ENCODE results near the gene AEBP1. TPM values are rescaled to one million over a fixed set of nuclear protein-coding genes. Genes with fewer than 3 reads are reported as not detected.

Gene AEBP1
- 228 TPM for polyA plus RNA-seq (2013, experiment 1 of 2; ENCODE audit: insufficient read length)
- polyA plus RNA-seq (2013, experiment 2 of 2; ENCODE audit: insufficient read length) = 224 TPM

- DNase-seq = peak; percentile 36
These were observed at the start of gene AEBP1 for GRCh38 chr7:44103923-44104859. AEBP1 (plus strand) TSS chr7:44104345; CDS start chr7:44104666, 321 bp downstream.

GRCh38 chr7:44056681-44057080 lies 47.5 kb upstream of the AEBP1 start:
- no peak for DNase-seq

DNA sequence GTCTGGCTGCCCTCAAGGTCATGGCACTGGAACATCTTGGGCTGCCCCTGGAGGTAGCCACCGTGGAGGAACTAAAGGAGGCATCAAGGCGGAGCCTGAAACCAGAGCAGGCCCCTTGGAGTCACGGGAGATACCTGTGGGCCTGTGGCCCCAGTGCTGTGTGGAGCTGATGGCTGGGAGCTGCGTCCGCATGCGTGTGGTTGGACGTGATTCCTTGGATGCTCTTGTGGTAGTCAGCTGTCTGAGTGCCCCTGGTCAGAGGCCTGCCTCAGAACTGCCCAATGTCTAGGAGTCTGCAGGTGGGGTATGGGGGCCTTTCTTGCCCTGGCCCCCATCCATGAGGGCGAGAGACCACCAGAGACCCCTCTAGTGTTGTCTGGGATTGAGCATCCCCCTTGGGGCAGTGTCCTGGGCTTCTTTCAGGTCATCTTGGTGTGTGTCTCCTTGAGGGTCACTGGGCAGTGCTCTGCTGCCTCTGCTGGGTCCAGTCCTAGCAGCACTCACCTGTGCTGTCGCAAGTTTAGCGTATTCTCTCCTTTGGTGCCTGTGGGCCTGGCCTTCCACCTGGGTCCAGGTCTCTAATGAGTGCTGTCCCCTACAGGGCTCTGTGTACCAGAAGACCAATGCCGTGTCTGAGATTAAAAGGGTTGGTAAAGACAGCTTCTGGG lies 46.8 kb upstream of the AEBP1 start:
- no peak for DNase-seq

GRCh38 chr7:44057849-44058758 lies 46.0 kb upstream of the AEBP1 start:
- no peak for DNase-seq

- no peak for DNase-seq
These were observed 45.4 kb upstream of the AEBP1 start for GRCh38 chr7:44058759-44059218.

DNA sequence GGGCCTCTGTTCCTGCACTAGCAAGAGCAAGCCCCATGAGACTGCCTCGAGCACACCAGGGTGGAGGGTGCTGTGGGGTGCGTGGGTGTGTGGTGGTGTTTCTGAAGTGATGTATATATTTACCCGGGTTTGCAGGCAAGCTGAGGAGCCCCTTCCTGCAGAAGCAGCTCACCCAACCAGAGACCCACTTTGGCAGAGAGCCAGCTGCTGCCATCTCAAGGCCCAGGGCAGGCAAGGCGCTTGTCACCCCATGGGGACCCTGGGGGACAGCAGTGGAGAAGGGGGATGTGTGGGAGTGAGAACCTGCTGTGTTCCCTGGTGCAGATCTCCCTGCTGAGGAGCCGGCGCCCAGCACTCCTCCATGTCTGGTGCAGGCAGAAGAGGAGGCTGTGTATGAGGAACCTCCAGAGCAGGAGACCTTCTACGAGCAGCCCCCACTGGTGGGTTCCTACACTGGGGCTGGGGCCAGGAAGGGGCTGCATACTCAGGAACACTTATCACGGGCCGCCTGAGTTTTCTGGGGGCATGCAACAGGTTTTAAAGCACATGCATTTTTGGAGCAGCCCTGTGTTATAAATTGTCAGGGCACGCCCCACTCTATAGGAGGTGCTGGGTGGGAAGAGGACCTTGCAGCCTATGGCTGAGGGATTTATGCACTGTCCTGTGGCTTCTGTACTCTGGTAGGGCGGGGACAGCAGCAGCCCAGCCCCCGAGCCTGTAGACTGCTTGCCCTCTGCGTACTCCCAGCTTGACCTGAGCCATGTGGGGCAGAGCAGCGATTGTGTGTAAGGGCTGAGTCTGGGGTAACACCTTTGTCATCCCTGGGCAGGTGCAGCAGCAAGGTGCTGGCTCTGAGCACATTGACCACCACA lies 44.7 kb upstream of the AEBP1 start:
- DNase-seq = no peak

GRCh38 chr7:44060091-44060947 lies 43.8 kb upstream of the AEBP1 start:
- no peak for DNase-seq

- no peak for DNase-seq
These were observed 43.0 kb upstream of the AEBP1 start for GRCh38 chr7:44060948-44061644.

GRCh38 chr7:44061645-44062179 lies 42.4 kb upstream of the AEBP1 start:
- no peak for DNase-seq

DNA sequence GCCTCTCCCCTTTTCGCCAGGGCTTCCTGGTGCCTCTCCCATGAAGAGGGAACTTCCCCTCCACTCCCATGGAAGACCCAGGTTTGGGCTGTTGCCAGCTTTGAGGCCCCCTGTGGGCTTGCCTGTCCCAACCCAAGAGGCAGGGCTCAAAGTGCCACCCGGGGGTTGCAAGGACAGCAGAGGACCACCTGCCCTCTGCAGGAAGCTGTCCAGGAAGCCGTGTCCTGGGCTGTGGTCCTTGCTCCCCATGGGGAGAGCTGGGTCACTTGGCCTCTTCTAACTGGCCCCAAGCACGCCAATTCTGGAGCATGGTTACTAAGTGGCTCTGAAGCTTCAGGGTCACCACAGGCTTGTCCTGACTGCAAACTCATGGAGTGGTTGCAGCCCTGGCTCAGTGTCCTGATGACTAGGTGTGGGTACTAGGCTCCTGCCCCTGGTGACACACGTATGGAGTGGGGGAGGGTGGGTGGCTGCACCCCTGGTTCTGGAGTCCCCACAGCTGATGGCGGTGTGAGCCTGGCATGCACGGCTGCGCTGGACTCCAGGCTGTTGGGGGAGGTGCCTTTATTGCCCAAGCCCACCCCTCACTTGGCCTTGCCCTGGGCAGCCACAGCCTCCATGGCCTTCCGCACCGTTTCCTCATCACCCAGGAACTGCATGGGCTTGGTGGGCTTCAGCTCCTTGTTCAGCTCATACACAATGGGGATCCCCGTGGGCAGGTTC lies 41.8 kb upstream of the AEBP1 start:
- DNase-seq = no peak

- DNase-seq = no peak
These were observed 41.2 kb upstream of the AEBP1 start for GRCh38 chr7:44062903-44063295.

DNA sequence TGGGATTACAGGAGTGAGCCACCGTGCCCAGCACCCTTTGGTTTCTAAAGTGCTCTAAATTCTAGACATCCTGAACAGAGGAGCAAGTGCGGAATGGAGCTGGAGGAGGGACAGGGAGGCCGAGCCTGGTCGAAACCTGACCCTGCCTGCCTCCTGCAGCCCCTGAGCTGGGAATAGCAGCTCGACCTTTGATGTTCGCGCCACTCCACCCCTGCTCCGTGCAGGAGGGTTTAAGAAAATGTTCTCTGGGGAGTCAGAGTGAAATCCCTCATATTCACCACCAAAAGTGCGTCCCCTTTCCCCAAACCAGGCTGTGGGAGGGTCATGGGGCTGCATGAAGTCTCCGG lies 40.6 kb upstream of the AEBP1 start:
- DNase-seq = no peak

DNA sequence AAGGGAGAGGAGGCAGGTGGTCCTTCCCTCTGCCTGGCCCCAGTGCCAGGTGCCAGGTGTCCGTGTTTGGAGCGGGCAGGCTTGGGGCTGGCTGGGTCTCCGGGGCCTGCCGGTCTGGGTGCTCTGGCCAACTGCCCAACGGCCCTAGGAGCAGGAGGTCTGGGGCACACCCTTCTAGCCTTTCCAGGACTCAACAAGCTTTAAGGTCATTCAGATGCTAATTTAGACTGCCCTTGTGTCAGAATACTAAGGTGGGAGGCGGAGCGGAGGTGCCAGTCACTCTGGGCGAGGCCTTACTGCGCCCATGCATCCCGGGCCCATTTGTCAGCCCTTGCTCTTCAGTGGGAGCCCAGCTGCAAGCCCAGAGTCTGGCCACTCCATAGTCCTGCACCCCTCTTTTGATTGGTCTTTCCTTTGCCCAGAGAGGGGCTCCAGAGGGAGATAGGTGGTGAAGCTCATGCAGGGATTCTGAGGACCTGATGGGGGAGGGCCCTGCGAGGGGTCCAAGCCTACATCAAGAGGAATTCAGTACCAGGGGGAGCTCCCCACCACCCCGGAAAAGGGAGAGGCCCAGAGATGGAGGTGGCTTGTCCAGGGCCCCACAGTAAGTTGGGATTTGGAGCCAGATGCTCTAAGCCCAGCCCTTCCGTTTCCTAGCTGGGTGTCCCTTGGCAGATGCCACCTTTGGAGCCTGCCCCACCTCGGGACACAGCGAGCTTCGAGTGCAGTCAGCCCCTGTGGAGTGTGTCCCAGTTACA lies 40.1 kb upstream of the AEBP1 start:
- no peak for DNase-seq

- no peak for DNase-seq
These were observed 39.2 kb upstream of the AEBP1 start for GRCh38 chr7:44064791-44065430.

- peak; percentile 17 for DNase-seq
These were observed 38.6 kb upstream of the AEBP1 start, which contains the start of gene PGAM2 for GRCh38 chr7:44065431-44066110. PGAM2 (minus strand) TSS chr7:44065567; CDS start chr7:44065529, 38 bp downstream.

- no peak for DNase-seq
These were observed 38.1 kb upstream of the AEBP1 start for GRCh38 chr7:44066111-44066460.

GRCh38 chr7:44066494-44067063 lies 37.6 kb upstream of the AEBP1 start:
- no peak for DNase-seq
